ENCODE results near the gene SH2D2A.

DNA sequence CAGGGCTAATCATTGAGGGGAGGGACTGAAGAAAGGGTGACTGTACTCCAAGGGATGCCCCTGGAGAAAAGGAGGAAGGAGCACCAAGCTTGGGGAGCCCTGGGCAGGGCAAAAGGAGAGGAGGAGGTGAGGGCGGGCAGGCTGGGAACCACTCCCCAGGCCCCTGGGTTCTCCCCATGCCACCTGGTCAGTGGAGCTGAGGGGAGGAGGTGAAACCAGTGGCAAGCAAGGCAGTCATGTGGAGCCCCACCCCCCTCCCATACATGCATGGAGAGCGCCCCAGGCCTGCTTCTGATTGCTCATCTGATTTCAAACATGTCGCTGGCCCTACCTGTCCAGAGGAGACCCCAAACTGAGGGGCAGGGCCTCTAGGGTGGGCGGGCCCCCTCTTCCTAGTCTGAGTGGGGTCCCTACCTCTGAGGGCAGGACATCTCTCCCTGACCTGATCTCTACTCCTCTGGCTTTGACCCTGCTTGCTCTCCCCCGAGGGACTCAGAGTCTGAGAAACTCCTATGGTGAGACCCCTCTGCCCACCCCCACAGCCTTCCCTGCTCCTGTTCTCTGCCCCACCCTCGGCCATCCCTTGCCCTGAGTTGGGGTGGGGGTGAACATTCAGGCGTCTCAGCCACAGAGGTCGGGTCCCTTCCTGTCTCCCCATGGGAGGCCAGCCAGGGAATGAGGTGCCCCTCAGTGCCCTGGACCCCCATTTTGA lies 23.7 kb upstream of the SH2D2A start:
- no peak for TF ChIP-seq ZNF274 (IDR thresholded peaks at IDR 0.05; ENCODE audit: low read depth, low read length)
- no peak for TF ChIP-seq YY1 (IDR thresholded peaks at IDR 0.05; ENCODE audit: insufficient read depth, insufficient read length)

All from NT2/D1 (cell line).